NB4 (cell line): ENCODE data around the gene ATP1A4.

Source experiments
- POLR2A ChIP-seq: IDR thresholded peaks from 2 replicates; pipeline ENCODE4 v1.6.1; 2011; ENCODE audit warnings: mild to moderate bottlenecking; ENCODE audit not compliant: insufficient read length; ENCODE audit errors: extremely low read depth
- TF ChIP-seq, protein P1 (sequence below): IDR thresholded peaks from one replicate; pipeline ENCODE4 v1.5.1; 2012; ENCODE audit warnings: low read depth, low read length
- TF ChIP-seq, protein P2 (sequence below): IDR thresholded peaks from 2 replicates; pipeline ENCODE4 v1.6.1; 2011; ENCODE audit warnings: low read depth, low read length

DNA sequence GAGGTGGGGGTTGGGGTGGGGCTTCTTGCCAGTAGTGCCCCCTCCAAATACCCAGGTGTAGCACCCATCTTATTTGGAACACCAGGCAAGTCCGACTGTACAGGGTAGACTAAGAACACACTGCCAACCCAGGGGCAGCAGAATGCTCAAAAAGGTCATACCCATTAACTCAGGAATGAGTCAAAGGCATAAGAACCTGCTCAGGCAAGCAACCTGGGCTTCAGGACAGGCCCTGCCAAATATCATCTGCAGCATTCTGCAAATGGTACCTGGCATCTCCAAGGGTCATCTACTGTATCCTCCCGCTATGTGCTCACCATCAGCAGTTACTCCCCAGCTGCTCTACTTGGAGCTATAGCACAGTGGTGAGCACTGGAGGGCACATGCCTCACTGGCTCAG, 73.2 kb downstream of the ATP1A4 start:
- TF ChIP-seq, protein P1, sequence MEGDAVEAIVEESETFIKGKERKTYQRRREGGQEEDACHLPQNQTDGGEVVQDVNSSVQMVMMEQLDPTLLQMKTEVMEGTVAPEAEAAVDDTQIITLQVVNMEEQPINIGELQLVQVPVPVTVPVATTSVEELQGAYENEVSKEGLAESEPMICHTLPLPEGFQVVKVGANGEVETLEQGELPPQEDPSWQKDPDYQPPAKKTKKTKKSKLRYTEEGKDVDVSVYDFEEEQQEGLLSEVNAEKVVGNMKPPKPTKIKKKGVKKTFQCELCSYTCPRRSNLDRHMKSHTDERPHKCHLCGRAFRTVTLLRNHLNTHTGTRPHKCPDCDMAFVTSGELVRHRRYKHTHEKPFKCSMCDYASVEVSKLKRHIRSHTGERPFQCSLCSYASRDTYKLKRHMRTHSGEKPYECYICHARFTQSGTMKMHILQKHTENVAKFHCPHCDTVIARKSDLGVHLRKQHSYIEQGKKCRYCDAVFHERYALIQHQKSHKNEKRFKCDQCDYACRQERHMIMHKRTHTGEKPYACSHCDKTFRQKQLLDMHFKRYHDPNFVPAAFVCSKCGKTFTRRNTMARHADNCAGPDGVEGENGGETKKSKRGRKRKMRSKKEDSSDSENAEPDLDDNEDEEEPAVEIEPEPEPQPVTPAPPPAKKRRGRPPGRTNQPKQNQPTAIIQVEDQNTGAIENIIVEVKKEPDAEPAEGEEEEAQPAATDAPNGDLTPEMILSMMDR, result no peak
- no peak for TF ChIP-seq POLR2A
- TF ChIP-seq, protein P2, sequence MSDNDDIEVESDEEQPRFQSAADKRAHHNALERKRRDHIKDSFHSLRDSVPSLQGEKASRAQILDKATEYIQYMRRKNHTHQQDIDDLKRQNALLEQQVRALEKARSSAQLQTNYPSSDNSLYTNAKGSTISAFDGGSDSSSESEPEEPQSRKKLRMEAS, result no peak
